Central memory CD8-positive, alpha-beta T cell (primary cell): ENCODE results near the gene GPR42.
"Not testable (repeated sequence)": the region's sequence is repeated elsewhere in the genome, so short reads cannot be mapped to it uniquely, and the experiment has no call there.

Experiments used
- ATAC-seq: fragments of 150-1000 bp; cut with Tn5 transposase; replicated peaks from 2 replicates; pipeline ENCODE4 v1.10.0; 2022; ENCODE audit warnings: mild to moderate bottlenecking, moderate FRiP score, moderate number of reproducible peaks; ENCODE audit not compliant: poor library complexity, severe bottlenecking; ENCODE audit errors: extremely low read depth
- DNase-seq, 2 donors: peaks; one replicate each; pipeline ENCODE4 v3.0.0; 2021; ENCODE audit warnings: low spot score in 2 of 2
- H3K27ac Mint-ChIP-seq: one replicate; pipeline ENCODE4 v1.8.0; 2022; ENCODE audit warnings: low read depth, mild to moderate bottlenecking, moderate library complexity, mixed read lengths
- H3K27me3 Mint-ChIP-seq: one replicate; pipeline ENCODE4 v1.8.0; 2022; ENCODE audit warnings: mixed read lengths
- H3K36me3 Mint-ChIP-seq: one replicate; pipeline ENCODE4 v1.8.0; 2022; ENCODE audit warnings: mild to moderate bottlenecking, moderate library complexity, mixed read lengths; ENCODE audit not compliant: insufficient read depth
- H3K4me1 Mint-ChIP-seq: one replicate; pipeline ENCODE4 v1.8.0; 2022; ENCODE audit warnings: mixed read lengths
- H3K4me3 Mint-ChIP-seq: one replicate; pipeline ENCODE4 v1.8.0; 2022; ENCODE audit warnings: mild to moderate bottlenecking, moderate library complexity, mixed read lengths
- H3K9me3 Mint-ChIP-seq: one replicate; pipeline ENCODE4 v1.8.0; 2022; ENCODE audit warnings: mixed read lengths

GPR42 gene

GRCh38 chr19:35377656-35378055 is 6.8 kb downstream of the GPR42 start:
- Mint-ChIP-seq H3K4me1 (no peaks in the 10 kb centered on the region), H3K4me3 (no peak overlapping the region), H3K27ac (peak overlapping the region; percentile 10), H3K9me3 (no peaks in the 10 kb centered on the region), H3K36me3 (peaks cover 2% of the 10 kb centered on the region), H3K27me3 (peaks cover 14% of the 10 kb centered on the region)
- ATAC-seq (no peak), DNase-seq (no peak)

- Mint-ChIP-seq H3K27me3 (peaks cover 21% of the 10 kb centered on the region), H3K4me3 (no peak overlapping the region), H3K27ac (no peak overlapping the region), H3K36me3 (peaks cover 2% of the 10 kb centered on the region), H3K4me1 (no peaks in the 10 kb centered on the region), H3K9me3 (no peaks in the 10 kb centered on the region)
- ATAC-seq (no peak), DNase-seq (no peak)
Observed at GRCh38 chr19:35378356-35378755, 7.5 kb downstream of the GPR42 start.

GRCh38 chr19:35379545-35379944 is 8.7 kb downstream of the GPR42 start:
- H3K9me3 Mint-ChIP-seq, H3K27ac Mint-ChIP-seq, DNase-seq, H3K4me3 Mint-ChIP-seq, H3K36me3 Mint-ChIP-seq, H3K4me1 Mint-ChIP-seq, ATAC-seq: not testable (repeated sequence)
- H3K27me3 Mint-ChIP-seq: peaks cover 28% of the 10 kb centered on the region

- H3K4me3 Mint-ChIP-seq: no peak overlapping the region
- DNase-seq (no peak), ATAC-seq (no peak)
- H3K36me3 Mint-ChIP-seq: no peaks in the 10 kb centered on the region
- no peaks in the 10 kb centered on the region for H3K4me1 Mint-ChIP-seq
- no peaks in the 10 kb centered on the region for H3K9me3 Mint-ChIP-seq
- H3K27ac Mint-ChIP-seq: no peak overlapping the region
- H3K27me3 Mint-ChIP-seq: peaks cover 32% of the 10 kb centered on the region
Observed at GRCh38 chr19:35379992-35380391, 9.1 kb downstream of the GPR42 start.

- ATAC-seq (no peak), DNase-seq (no peak)
- peaks cover 34% of the 10 kb centered on the region for H3K27me3 Mint-ChIP-seq
- H3K4me3 Mint-ChIP-seq: no peak overlapping the region
- H3K4me1 Mint-ChIP-seq: no peaks in the 10 kb centered on the region
- H3K36me3 Mint-ChIP-seq: no peaks in the 10 kb centered on the region
- no peaks in the 10 kb centered on the region for H3K9me3 Mint-ChIP-seq
- no peak overlapping the region for H3K27ac Mint-ChIP-seq
Observed at GRCh38 chr19:35380450-35381124, 9.7 kb downstream of the GPR42 start.

GRCh38 chr19:35381318-35381717 is 10.4 kb downstream of the GPR42 start:
- Mint-ChIP-seq H3K4me1 (no peaks in the 10 kb centered on the region), H3K4me3 (no peak overlapping the region), H3K27ac (no peak overlapping the region), H3K27me3 (peaks cover 34% of the 10 kb centered on the region), H3K36me3 (no peaks in the 10 kb centered on the region), H3K9me3 (peaks cover 2% of the 10 kb centered on the region)
- no peak for DNase-seq
- no peak for ATAC-seq

GRCh38 chr19:35381926-35382325 is 11.1 kb downstream of the GPR42 start:
- Mint-ChIP-seq H3K4me1 (no peaks in the 10 kb centered on the region), H3K4me3 (no peak overlapping the region), H3K9me3 (peaks cover 6% of the 10 kb centered on the region), H3K27me3 (peaks cover 34% of the 10 kb centered on the region), H3K36me3 (no peaks in the 10 kb centered on the region), H3K27ac (no peak overlapping the region)
- DNase-seq (no peak), ATAC-seq (no peak)

GRCh38 chr19:35383536-35383935 is 12.7 kb downstream of the GPR42 start:
- no peak overlapping the region for H3K4me3 Mint-ChIP-seq
- peaks cover 6% of the 10 kb centered on the region for H3K9me3 Mint-ChIP-seq
- DNase-seq (no peak), ATAC-seq (no peak)
- H3K4me1 Mint-ChIP-seq: no peaks in the 10 kb centered on the region
- peaks cover 34% of the 10 kb centered on the region for H3K27me3 Mint-ChIP-seq
- no peaks in the 10 kb centered on the region for H3K36me3 Mint-ChIP-seq
- no peak overlapping the region for H3K27ac Mint-ChIP-seq

- no peaks in the 10 kb centered on the region for H3K36me3 Mint-ChIP-seq
- no peak for ATAC-seq
- H3K27me3 Mint-ChIP-seq: peaks cover 13% of the 10 kb centered on the region
- peaks cover 6% of the 10 kb centered on the region for H3K9me3 Mint-ChIP-seq
- no peaks in the 10 kb centered on the region for H3K4me1 Mint-ChIP-seq
- no peak for DNase-seq
- H3K4me3 Mint-ChIP-seq: no peak overlapping the region
- no peak overlapping the region for H3K27ac Mint-ChIP-seq
Observed at GRCh38 chr19:35388277-35389054, 17.6 kb downstream of the GPR42 start.

- Mint-ChIP-seq H3K36me3 (no peaks in the 10 kb centered on the region), H3K27me3 (peaks cover 9% of the 10 kb centered on the region), H3K9me3 (peaks cover 6% of the 10 kb centered on the region), H3K27ac (no peak overlapping the region), H3K4me1 (no peaks in the 10 kb centered on the region), H3K4me3 (no peak overlapping the region)
- ATAC-seq (no peak), DNase-seq (no peak)
Observed at GRCh38 chr19:35389192-35389861, 18.5 kb downstream of the GPR42 start.

GRCh38 chr19:35392742-35393715 is 22.2 kb downstream of the GPR42 start:
- DNase-seq (no peak), ATAC-seq (no peak)
- no peaks in the 10 kb centered on the region for H3K4me1 Mint-ChIP-seq
- H3K36me3 Mint-ChIP-seq: no peaks in the 10 kb centered on the region
- no peak overlapping the region for H3K4me3 Mint-ChIP-seq
- no peaks in the 10 kb centered on the region for H3K27me3 Mint-ChIP-seq
- no peak overlapping the region for H3K27ac Mint-ChIP-seq
- no peaks in the 10 kb centered on the region for H3K9me3 Mint-ChIP-seq
